NCI-H69 (cell line): ENCODE results near the gene KIRREL1.

ENCODE experiments used
- DNase-seq: peaks from one replicate; lab custom pipeline; 2025; lab: John Stamatoyannopoulos, UW

KIRREL1 gene

DNA sequence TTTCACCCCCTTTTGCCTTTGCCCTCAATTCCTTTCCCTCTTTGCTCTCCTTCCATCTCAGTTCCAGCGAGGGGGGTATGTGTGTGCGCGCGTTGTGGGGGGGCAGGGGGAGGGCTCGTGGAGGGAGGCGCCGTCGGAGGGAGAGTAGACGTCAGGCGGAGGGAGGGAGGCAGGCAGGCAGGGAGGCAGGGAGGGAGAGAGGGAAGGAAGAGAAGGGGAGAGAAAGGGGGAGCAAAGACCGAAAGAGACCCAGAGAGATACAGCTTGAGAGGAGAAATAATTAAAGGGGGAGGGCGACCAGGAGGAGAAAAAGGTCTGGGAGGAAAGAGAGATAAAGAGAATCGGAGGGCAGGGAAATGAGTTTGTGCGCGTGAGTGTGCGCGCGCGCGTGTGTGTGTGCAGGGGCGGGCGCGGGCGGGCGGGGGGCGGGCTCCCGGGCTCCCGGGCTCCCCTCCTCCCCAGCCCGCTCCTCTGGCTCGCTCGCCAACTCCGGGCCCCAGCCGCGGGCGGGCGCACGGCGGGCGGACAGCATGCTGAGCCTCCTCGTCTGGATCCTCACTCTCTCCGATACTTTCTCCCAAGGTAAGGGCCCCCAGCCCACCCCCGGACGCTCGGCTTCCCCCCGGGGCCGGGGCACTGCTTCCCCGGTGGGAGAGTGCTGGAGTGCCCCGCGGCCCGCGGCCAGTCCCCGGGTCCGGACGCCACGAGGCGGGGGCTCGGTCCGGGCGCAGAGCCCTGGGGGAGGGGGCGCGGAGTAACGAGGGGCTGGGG lies at the start of gene KIRREL1:
Gene KIRREL1, plus strand, starts transcription at position 499 of the 771 bp plus-strand sequence. Its CDS starts 32 bp downstream, at position 531.
- DNase-seq: peak; percentile 84

DNA sequence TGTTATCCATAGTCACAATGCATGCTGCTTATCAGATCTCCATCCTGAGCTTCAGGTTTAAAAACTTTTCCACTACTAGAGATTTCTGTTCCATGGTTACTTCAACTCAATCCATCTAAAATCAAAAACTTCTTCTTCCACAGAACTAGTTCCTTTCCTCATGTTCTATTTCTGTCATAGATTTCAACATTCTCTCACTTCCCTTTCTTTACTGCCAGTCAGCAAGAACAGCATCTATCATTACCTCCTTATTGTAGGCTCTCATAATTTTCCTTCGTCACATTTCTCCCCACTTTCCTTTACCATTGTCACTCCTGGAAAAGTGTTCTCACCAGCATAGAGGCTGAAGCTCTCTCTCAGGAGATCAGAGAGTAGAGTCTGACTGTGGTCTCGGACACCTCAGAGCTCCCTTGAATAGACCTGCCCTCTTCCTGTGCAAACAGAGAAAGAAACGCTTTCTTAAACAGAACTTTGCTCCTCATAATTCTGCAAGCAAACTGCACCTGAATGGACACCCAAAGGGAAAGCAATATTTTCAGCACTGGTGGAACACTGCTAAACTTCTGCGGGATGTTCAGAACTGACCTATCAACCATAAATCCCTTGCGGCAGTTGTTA lies 48.7 kb upstream of the KIRREL1 start:
- no peak for DNase-seq

DNA sequence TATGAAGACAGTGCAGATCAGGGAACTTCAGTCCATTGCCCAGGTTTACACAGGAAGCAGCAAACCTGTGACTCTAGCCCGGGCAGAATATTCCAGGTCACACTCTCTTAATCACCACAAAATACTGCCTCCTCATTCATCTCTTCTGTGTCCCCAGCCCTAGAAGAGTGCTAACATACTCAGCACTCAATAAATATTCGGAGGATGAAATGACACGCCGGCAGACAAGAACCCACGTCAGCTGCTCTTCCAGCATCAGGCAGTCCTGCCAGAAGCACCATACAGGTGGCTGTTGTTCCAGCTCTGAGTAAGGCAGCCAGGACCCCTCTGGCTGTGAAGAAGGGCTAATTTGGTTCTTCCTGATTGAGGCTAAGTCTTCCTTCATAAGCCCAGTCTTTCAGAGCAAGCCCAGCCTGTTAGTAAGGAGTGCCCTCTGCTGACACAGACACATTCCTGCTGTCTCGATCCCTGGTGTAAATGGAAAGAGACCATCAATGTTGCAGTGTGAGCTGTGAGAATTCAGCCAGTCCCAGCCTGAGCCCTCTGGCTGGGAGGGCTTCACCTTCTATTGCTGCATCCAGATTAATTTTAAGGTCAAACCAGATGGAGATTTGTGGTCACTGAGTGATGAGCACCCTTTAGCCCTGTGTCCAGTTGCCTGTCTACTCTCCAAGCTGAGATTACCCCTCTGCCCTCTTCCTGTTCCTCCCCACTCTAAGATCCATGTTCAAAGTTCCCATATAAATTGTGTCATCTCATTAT lies 45.0 kb upstream of the KIRREL1 start:
- peak; percentile 51 for DNase-seq

DNA sequence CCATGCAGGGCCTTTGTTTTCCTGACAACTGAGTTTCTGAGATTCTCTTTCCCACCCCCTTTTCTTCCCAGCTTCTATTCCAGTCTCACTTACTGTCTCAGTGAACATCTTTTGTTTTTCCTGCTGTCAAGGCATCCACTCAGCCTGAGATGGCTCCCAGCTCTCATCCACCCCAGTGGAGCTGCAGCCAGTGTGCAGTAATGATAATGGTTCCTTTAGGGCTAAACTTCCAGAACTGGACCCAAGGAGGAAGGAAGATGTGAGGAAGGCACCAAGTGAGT lies 44.4 kb upstream of the KIRREL1 start:
- no peak for DNase-seq

DNA sequence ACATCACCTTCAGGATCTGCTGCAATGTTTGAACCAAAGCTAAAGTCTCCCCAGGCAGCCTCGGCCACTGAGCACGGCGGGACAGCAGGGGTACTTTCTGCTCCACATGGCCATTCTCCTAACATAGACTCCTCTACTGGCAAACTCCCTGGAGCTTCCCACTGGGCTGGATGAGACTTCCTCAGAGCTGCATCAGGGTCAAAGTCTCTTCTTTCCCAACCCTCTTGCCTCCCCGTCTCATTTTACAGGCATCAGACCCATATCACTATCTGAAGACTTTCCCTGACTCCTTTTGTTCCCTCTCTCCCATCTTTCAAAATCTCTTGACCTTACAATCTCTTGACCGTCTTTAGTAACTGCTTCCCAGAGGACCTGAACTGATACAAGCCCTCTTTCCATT lies 42.2 kb upstream of the KIRREL1 start:
- no peak for DNase-seq

DNA sequence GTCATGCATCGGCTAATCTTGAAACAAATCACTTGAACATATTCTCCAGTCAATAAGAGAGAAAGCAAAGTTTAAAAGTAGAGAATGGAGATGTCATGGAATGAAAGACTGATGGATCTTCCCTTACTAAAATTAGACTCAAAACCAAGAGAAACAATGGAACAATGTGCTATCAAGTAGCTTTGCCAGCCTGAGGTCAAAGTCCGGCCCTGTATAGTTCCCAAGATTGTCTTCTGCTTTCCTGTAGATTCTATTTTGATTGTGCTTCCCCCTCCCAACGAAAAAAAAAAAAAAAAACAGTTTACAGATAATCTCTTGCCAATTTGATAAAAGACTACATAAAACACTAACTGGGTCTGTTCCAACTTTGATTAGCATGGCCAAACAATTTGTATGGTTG lies 40.8 kb upstream of the KIRREL1 start:
- no peak for DNase-seq

DNA sequence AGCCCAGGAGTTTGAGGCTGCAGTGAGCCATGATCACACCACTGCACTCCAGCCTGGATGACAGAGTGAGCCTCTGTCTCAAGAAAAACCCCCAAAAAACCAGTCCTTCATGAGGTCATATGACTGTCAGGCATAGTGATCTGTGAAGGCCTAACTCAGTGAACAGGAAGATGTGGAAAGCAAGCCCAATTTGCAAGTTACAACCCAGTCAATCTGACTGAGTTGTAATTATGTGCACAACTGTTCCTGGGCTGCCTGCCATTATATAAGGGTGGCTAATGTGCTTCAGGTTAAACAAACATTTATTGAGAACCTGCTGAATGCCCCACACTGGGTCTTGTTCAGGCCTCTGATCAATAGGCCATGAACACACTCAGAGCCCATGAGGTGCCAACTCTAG lies 38.2 kb upstream of the KIRREL1 start:
- peak; percentile 61 for DNase-seq

DNA sequence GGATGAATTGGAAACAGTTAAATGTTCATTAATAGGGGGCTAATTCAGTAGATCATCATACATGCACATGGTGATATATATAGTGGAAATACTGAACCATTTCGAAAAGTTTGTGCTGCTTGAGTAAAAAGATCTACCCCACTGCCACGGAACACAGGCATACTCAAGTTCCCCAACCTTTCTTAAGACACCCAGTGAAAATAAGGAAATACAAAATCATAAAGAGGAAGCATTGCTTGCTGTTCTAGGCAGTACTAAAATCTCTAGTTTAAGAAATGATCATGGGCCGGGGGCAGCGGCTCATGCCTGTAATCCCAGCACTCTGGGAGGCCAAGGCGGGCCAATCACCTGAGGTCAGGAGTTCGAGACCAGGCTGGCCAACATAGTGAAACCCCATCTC lies 37.6 kb upstream of the KIRREL1 start:
- DNase-seq: no peak

DNA sequence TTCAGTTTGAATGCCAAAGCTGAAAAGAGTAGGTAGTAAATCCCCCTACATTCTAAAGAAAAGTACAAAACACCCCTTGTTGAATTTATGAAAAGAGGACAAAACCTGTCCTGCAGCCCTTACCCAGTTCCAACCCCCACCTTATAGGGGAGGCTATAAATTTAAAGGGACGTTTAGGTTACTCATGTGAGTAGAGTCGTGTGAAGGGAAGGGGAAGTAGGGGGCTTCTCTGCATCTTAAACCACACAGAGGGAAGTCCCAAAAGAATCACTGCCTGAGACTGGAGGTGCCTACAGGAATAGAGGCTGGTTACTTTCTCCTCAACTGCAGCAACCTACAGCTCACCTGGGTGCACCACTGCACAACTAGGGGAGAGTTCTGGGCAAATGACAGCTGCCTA lies 36.7 kb upstream of the KIRREL1 start:
- DNase-seq: no peak

DNA sequence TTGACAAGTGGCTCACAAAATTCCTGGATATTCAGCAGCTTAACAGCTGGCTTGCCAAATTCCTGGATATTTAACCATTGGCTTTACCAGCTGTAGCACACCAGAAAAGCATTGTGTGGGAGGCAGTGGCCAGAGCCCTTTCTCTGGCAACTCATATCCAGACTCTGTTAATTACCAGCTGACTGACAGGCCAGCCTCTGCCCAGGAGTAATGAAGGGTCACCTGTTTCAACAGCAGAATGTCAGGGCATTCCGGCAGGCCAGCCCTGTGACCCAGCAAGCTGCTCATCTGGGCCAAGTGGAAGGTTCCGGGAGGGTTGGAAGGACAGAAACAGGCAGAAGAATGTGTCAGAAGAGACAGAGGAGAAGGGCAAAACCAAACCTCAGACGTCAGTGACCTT lies 35.2 kb upstream of the KIRREL1 start:
- DNase-seq: no peak

DNA sequence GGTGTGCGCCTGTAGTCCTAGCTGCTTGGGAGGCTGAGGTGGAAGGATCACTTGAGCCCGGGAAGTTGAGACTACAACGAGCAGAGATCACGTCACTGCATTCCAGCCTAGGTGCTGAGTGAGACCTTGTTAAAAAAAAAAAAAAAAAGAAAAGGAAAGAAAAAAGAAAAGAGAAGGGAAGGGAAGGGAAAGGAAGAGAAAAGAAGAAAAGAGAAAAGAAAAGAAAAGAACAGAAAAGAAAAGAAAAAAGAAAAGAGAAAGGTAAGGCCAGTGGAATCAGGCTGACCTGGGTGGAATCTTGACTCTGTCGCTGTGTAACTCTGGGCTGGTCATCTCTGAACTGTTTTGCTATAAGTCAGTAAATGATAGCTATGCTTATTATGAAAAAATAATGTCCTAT lies 33.7 kb upstream of the KIRREL1 start:
- DNase-seq: no peak

DNA sequence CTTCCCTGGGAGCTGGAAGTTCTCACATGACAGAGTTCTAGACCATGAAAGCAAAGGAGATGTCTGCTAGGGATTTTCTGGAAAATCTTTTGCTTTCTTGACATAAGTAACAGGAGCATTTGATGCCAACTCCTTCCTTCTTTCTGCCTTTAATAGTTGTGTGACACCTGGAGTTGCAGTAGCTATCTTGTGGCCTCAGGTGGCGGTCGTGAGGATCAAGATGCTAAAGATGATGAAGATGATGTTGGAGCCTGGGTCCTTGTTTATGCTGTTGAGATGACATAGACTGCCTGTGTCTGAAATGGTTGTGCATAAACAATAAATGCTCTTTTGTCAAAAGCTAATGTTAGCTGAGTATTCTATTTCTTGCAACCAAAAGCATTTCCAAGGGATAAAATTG lies 32.7 kb upstream of the KIRREL1 start:
- DNase-seq: peak; percentile 14

DNA sequence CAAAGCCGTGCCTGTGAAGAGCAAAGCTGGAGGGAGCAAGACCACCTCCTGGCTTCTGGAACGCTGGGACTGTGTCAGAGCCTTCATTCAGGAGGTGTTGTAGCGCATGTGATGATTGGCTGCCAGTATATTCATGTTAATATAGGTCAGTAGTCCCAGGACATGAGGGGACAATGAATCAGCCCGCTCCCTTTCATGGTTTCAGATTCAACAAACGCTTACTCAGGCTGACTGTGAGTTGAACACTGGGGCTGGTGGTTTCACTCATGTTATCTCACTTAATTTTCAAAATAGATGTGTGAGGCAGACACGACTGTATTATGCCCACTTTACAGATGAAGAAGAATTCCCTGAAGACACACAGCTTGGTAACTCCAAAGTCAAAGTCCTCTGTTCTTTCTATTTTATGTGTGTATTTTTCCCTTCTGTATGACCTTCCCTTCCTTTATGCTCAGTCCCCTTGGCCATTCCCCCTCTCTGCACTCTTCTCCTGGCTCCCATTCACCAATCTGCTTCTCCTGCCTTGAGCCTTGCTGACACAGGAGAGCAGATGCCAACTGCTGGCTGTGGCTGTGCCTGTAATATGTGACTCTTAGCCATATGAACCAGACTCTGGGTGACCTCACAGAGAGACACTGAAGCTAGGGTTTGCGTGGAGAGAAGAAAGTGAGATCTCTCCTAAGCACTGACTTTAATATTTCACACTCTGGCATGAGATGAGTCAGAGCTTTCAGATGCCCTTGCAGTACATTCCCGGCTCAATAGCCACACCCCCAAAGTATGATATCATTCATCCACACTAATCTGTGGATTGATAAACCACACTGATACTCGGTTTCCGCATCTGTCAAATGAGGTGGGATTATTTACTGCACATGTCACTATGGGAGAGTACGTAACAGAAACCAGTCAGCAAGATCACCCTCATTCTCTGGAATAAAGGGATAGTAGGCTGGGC lies 31.4 kb upstream of the KIRREL1 start:
- DNase-seq: peak; percentile 32

DNA sequence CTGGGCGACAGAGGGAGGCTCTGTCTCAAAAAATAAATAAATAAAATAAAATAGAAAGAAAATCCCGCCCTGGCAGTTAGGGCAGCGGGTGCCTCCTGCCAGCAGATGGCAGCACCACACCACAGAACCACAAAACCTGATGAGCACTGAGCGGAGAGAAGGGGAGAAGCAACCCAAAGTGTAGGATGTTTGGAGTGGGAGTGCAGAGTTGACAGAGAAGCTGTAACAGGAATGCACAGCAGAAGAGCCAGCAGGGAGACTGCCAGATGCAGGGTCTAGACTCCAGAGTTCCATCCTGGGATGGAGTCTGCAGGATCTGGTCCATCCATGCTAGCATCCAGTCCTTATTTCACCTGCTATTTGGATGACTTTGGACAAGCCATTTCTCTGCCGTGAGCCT lies 29.7 kb upstream of the KIRREL1 start:
- peak; percentile 76 for DNase-seq

DNA sequence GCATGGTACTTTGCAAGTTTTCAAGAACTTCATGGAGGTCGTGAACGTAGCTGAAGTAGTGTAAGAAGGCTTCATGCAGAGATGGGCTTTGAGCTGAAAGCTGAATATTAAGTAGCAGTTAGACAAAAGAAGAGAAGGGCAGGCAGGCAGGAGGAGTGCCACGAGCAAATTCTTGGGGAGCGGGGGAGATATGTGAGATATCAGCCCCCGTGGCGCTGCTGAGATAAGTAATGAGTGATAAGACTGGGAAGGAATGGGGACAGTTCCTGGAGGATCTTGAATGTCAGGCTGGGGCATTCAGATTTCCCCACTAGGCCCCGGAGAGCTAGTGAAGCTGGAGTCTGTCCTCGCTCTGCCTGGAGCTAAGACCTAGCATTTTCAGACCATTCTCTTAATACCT lies 27.9 kb upstream of the KIRREL1 start:
- DNase-seq: no peak

DNA sequence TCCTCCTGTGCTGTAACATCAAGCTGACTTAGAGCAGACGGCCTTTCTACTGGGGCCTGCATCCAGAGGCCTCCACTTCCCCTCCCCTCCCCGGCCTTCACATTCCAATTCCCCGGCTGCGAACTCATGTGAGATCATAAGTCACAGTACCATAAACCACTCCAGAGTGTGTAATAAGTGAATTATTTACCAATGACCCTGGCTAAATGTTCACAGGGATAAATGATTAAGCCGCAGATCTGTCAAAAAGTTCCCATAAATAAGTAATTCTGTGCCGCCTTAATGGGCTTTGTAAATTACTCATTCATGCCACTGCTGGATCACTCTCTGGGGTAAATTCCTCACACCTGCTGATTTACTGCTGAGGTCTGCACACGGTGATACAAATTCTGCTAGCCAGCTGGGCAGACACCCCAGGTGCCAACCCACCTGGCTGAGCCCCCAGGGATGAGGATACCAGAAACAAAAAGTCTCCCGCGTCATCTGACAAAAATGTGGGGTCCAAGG lies 27.4 kb upstream of the KIRREL1 start:
- DNase-seq: peak; percentile 32

DNA sequence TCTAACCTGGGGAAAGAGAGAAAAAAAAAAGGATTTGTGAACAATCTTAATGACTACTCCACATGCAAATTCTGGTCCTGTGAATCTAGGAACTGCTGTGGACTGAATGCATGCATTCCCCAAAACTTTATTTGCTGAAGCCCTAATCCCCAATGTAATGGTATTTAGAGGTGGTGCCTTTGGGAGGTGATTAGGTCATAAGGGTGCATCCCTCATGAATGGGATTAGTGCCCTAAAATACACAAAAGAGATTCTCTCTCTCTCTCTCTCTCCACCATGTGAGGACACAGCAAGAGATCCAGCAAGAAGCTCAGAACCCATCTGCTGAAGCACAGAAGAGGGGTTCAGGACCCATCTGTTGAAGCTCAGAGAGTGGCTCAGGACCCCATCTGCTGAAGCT lies 26.2 kb upstream of the KIRREL1 start:
- no peak for DNase-seq

DNA sequence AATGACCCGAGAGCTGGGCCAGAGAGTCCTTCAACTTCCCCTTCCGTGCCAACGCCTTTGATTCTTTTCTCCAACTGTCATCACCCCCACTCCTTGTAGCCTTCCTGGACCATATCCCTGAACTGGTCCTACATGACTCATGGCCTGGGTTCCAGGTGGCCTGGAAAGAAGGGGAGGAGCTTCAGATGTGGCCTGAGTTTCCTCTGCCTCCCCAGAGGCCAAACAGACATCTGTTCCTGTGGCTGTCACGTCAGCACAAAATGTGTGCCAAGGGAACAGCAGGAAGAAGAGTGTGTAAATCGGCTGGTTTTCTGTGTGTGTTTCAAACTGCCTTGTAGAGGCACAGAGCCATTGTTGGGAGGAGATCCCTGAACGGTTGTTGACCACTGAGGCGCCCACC lies 24.9 kb upstream of the KIRREL1 start:
- peak; percentile 76 for DNase-seq

DNA sequence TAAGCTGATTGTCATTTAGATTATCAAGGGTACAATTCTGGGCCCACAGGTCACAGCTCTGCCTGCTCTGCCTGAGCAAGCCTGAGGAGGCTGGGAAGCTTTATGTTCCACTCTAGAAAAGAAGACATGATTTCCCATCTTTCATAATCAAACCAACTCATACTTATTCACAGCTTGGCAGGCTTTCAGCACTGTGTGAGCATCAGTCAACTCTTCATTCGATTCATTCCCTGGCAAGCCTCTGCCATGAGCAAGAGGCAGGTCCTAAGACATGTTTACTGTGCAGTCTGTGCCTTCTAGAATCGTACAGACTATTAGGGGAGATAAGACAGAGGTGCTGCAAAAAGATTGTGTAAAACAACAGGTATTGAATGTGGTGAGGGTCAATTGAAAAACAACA lies 24.5 kb upstream of the KIRREL1 start:
- peak; percentile 36 for DNase-seq

DNA sequence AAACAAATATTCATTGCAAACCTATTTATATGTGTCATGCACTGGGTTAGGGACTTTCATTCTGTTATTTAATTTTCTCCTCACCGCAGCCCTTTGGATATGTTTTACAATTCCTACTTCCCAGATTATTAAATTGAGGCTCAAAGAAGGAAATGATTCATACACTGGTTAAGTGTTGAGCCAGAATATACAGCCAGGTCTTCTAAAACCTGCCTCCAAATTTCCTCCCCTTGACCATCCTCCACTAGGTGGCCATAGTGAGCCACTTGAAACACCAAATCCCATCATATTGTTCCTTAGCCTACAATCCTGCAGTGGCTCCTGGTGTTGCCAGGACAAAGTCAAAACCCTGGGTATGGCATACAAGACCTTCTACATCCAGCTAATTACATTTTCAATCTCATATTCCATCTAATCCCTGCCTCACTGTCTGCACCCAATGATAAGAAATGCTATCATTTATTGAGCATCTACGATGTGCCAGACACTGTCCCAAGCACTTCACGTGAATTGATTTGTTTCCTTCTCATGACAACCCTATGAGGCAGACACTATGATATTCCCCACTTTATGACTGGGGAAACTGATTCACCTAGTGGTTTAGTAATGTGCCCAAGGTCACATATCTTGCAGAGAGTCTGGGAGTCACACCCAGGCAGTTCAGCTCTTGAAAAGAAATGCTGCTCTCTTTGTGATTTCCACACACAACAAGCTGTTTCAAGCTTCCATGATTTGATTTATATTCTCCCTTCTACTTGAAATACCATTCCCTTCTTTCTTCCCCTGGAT lies 23.6 kb upstream of the KIRREL1 start:
- DNase-seq: peak; percentile 69

DNA sequence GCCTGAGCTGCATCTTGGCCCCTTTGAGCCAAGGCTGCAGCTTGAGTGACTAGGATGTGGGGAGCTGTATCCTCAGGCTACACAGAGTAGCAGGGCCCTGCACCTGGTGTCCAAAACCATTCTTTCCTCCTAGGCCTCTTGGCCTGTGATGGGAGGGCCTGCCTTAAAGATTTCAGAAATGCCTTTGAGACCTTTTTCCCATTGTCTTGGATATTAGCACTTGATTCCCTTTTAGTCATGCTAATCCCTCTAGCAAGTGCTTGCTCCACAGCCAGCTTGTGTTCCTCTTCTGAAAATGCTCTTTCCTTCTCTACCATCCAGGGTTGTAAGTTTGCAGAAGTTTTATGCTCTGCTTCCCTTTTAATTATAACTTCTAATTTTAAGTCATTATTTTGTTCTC lies 21.7 kb upstream of the KIRREL1 start:
- DNase-seq: no peak
